Measurements from ENCODE around the gene RAD21L1. TPM values are rescaled to one million over a fixed set of nuclear protein-coding genes. Genes with fewer than 3 reads are reported as not detected.
"Not testable (repeated sequence)": the region's sequence is repeated elsewhere in the genome, so short reads cannot be mapped to it uniquely, and the experiment has no call there.

The RAD21L1 gene
- total RNA-seq, 1 donor from 2014 or later: not detected

DNA sequence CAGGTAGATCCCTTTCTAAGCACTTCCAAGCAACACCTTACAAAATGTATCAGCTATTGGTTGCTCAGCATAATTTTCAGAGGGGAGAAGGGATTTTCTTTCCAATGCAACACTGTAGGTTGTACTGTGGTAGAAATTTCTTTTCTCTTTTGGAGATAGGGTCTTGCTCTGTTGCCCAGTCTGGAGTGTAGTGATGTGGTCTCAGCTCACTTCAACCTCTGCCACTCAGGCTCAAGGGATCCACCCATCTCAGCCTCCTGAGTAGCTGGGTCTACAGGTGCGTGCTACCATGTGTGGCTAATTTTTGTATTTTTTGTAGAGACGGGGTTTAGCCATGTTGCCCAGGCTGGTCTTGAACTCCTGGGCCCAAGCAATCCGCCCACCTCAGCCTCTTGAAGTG is 16.3 kb downstream of the RAD21L1 start:
- H3K27ac ChIP-seq: no peak overlapping the region
- intact Hi-C loops (cut with DNase I): no loop called here
- no peaks in the 10 kb centered on the region for H3K9me3 ChIP-seq
- no peaks in the 10 kb centered on the region for H3K4me1 ChIP-seq
- H3K4me3 ChIP-seq: no peak overlapping the region
- no peak for DNase-seq (ENCODE audit: extremely low spot score in 2 of 2)
- no peak for TF ChIP-seq POLR2A (IDR thresholded peaks at IDR 0.05)
- TF ChIP-seq POLR2AphosphoS5 (IDR thresholded peaks at IDR 0.05; ENCODE audit: insufficient read depth in 1 of 2, low read depth in 1 of 2): no peak
- TF ChIP-seq, protein P1, sequence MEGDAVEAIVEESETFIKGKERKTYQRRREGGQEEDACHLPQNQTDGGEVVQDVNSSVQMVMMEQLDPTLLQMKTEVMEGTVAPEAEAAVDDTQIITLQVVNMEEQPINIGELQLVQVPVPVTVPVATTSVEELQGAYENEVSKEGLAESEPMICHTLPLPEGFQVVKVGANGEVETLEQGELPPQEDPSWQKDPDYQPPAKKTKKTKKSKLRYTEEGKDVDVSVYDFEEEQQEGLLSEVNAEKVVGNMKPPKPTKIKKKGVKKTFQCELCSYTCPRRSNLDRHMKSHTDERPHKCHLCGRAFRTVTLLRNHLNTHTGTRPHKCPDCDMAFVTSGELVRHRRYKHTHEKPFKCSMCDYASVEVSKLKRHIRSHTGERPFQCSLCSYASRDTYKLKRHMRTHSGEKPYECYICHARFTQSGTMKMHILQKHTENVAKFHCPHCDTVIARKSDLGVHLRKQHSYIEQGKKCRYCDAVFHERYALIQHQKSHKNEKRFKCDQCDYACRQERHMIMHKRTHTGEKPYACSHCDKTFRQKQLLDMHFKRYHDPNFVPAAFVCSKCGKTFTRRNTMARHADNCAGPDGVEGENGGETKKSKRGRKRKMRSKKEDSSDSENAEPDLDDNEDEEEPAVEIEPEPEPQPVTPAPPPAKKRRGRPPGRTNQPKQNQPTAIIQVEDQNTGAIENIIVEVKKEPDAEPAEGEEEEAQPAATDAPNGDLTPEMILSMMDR (IDR thresholded peaks at IDR 0.05): no peak
- no peaks in the 10 kb centered on the region for H3K27me3 ChIP-seq
- no peaks in the 10 kb centered on the region for H3K36me3 ChIP-seq

DNA sequence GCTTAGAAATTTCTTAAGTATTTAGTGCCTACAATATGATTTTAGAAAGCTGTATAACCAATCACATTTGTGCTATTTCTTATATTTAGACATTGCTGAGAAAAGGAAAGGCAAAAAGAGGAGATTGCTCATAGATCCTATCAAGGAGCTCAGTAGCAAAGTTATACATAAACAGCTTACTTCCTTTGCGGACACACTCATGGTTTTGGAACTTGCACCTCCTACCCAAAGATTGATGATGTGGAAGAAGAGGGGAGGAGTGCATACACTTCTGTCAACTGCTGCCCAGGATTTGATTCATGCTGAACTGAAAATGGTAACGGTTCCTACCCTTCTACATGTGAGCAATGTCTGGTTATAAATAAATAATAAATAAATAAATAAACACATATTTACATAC is 16.7 kb downstream of the RAD21L1 start:
- intact Hi-C loops (cut with DNase I): no loop called here

DNA sequence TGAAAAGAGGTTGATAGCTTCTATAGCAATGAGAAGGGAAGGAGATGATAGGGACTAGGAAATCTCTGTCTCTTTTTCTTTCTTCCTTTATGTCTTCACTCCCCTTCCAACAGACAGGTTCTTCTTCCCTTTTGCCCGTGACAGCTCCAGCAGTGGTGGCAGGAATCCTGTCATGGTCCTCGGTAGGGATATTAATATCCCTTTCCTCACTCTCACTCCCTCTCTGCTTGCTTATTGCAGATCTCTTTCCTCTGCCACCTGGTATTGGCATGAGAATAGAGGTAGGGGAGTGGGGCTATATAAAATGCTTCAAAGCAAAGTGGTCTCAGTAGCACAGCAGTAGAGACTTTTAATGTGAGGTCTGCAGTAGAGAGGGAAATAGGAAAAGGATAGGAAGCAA is 19.7 kb downstream of the RAD21L1 start:
- intact Hi-C loops (cut with DNase I): no loop called here

More for the DNA sequence above, 16.7 kb downstream of the RAD21L1 start:
- Histone ChIP-seq H3K36me3 (no peaks in the 10 kb centered on the region), H3K4me3 (no peak overlapping the region), H3K9me3 (no peaks in the 10 kb centered on the region), H3K4me1 (no peaks in the 10 kb centered on the region), H3K27ac (no peak overlapping the region), H3K27me3 (no peaks in the 10 kb centered on the region)
- TF ChIP-seq POLR2AphosphoS5 (IDR thresholded peaks at IDR 0.05; ENCODE audit: insufficient read depth in 1 of 2, low read depth in 1 of 2): no peak
- TF ChIP-seq POLR2A (IDR thresholded peaks at IDR 0.05): no peak
- TF ChIP-seq, protein P1 (IDR thresholded peaks at IDR 0.05): no peak
- DNase-seq (ENCODE audit: extremely low spot score in 2 of 2): no peak

DNA sequence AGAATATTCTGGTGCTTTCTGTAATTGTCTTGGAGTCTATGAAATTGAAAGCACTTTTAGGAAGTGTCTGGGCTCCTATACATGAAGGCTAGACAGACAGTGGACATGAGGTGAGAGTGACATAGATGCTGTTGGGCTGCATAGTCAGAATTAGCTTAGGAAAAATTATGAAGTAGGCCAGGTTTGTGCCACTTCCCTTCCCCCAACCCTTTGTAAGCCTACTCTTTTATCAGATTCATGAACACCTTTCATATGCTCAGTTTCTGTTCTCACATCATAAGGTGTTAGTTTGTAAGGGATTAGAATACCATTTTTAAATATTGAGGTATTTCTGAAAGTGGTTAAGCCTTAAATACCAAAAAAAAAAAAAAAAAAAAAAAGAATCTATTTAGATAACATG is 21.8 kb downstream of the RAD21L1 start:
- no peak for DNase-seq (ENCODE audit: extremely low spot score in 2 of 2)
- TF ChIP-seq, protein P1 (IDR thresholded peaks at IDR 0.05): no peak
- TF ChIP-seq POLR2A (IDR thresholded peaks at IDR 0.05) (no peak), POLR2AphosphoS5 (IDR thresholded peaks at IDR 0.05; ENCODE audit: insufficient read depth in 1 of 2, low read depth in 1 of 2) (no peak)
- intact Hi-C loops (cut with DNase I): no loop called here
- Histone ChIP-seq H3K27me3 (no peaks in the 10 kb centered on the region), H3K27ac (no peak overlapping the region), H3K4me3 (no peak overlapping the region), H3K36me3 (no peaks in the 10 kb centered on the region), H3K4me1 (no peaks in the 10 kb centered on the region), H3K9me3 (no peaks in the 10 kb centered on the region)

More for the DNA sequence above, 19.7 kb downstream of the RAD21L1 start:
- Histone ChIP-seq H3K4me3 (no peak overlapping the region), H3K9me3 (no peaks in the 10 kb centered on the region), H3K27ac (no peak overlapping the region), H3K27me3 (no peaks in the 10 kb centered on the region), H3K4me1 (no peaks in the 10 kb centered on the region), H3K36me3 (no peaks in the 10 kb centered on the region)
- TF ChIP-seq POLR2A (IDR thresholded peaks at IDR 0.05): no peak
- TF ChIP-seq, protein P1 (IDR thresholded peaks at IDR 0.05): no peak
- no peak for TF ChIP-seq POLR2AphosphoS5 (IDR thresholded peaks at IDR 0.05; ENCODE audit: insufficient read depth in 1 of 2, low read depth in 1 of 2)
- no peak for DNase-seq (ENCODE audit: extremely low spot score in 2 of 2)

DNA sequence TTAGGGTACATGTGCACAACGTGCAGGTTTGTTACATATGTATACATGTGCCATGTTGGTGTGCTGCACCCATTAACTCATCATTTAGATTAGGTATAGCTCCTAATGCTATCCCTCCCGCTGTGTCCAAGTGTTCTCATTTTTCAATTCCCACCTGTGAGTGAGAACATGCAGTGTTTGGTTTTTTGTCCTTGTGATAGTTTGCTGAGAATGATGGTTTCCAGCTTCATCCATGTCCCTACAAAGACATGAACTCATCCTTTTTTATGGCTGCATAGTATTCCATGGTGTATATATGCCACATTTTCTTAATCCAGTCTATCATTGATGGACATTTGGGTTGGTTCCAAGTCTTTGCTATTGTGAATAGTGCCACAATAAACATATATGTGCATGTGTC is 24.4 kb downstream of the RAD21L1 start:
- H3K4me1 ChIP-seq; H3K27me3 ChIP-seq; H3K36me3 ChIP-seq; DNase-seq (ENCODE audit: extremely low spot score in 2 of 2); intact Hi-C loops (cut with DNase I); H3K4me3 ChIP-seq; H3K9me3 ChIP-seq; H3K27ac ChIP-seq: not testable (repeated sequence)

DNA sequence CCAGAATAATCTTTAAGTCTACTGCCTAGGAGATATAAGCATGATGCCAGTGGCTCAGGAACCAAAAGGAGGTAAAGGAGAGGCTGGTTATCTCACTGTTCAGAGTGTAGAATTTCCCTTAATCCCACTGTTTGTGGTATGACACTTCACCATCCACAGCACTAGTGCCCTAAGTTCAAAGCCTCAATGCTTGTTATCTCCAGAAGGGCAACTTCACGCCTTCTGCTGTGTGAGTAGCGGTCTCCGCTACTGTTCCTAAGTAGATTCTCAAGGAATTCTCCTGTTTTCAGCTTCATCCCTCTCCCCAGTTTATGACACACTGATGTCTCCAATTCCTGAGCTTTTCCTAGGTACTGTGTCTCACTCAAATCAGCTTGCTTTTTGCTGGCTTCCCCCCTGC is 26.6 kb downstream of the RAD21L1 start:
- Histone ChIP-seq H3K27me3 (no peaks in the 10 kb centered on the region), H3K4me1 (no peaks in the 10 kb centered on the region), H3K9me3 (no peaks in the 10 kb centered on the region), H3K27ac (no peak overlapping the region), H3K36me3 (no peaks in the 10 kb centered on the region), H3K4me3 (no peak overlapping the region)
- intact Hi-C loops (cut with DNase I): no loop called here
- TF ChIP-seq POLR2AphosphoS5 (IDR thresholded peaks at IDR 0.05; ENCODE audit: insufficient read depth in 1 of 2, low read depth in 1 of 2) (no peak), POLR2A (IDR thresholded peaks at IDR 0.05) (no peak)
- TF ChIP-seq, protein P1 (IDR thresholded peaks at IDR 0.05): no peak
- DNase-seq (ENCODE audit: extremely low spot score in 2 of 2): no peak
